ENCODE measurements around the gene GGT6. TPM values are rescaled to one million over a fixed set of nuclear protein-coding genes. Genes with fewer than 3 reads are reported as not detected.

GGT6 gene
- total RNA-seq, 1 experiment from 2014 or later, result not detected

DNA sequence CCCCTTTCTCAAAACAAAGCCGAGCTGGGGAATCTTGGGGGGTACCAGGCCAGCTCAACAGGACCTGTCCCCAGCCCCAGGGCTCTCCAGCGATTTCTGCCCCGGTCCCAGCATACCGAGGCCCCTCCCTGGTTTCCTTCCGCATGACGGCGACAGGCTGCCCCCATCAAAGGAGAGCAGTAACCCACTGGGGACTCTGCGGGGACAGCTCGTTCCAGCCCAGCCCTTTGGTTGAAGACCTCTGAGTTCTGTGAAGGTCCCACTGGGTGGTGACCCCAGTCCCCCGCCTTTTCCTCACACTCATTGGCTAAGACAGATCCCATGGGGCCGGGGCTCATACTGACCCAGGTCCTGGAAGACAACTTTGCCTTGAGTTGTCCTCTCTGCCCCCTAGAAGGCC lies 28.0 kb upstream of the GGT6 start:
- Histone ChIP-seq H4K20me1 (ENCODE audit: insufficient read depth, low read depth, low read length) (no peaks in the 10 kb centered on the region), H3K9me3 (ENCODE audit: low read length) (no peaks in the 10 kb centered on the region), H3K4me2 (ENCODE audit: low read depth, low read length, poor library complexity, severe bottlenecking) (no peak overlapping the region), H3K27ac (ENCODE audit: low read length) (no peak overlapping the region), H3K9ac (ENCODE audit: low read length) (no peak overlapping the region), H3K27me3 (ENCODE audit: low read length) (no peaks in the 10 kb centered on the region), H2AFZ (ENCODE audit: low read length) (no peak overlapping the region), H3K9me2 (replicated peaks; ENCODE audit: insufficient read depth, low read length) (no peaks in the 10 kb centered on the region), H3K36me3 (ENCODE audit: insufficient read depth, low read length) (no peaks in the 10 kb centered on the region), H3K79me2 (ENCODE audit: low read length) (no peaks in the 10 kb centered on the region), H3K4me1 (ENCODE audit: low read length) (no peaks in the 10 kb centered on the region; the same call in 1 of the 2 replicates), H3K4me3 (ENCODE audit: low read length) (no peak overlapping the region)
- no peak for DNase-seq

DNA sequence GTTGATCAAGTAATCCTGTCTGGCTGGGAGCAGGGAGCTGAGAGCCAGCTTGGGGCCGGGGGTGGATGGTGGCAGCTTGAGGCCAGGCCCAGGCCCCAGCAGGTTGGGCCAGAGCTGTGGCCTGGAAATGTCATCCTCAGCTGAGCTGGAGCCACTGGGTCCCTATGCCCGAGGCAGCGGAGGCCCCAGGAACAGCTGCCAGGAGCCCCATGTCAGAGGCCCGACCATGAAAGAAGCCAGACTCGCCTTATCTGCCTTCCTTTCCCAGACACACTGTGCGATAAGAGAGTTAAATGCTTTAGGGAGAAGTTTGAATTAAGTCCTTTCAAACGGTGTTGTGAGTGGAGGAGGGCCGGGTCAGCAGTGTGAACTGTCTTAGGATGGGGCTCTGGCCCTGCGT lies 27.4 kb upstream of the GGT6 start:
- H3K4me1 ChIP-seq (ENCODE audit: low read length), result no peaks in the 10 kb centered on the region; the same call in 1 of the 2 replicates
- H3K9me3 ChIP-seq (ENCODE audit: low read length), result no peaks in the 10 kb centered on the region
- H3K4me3 ChIP-seq (ENCODE audit: low read length), result no peak overlapping the region
- H3K79me2 ChIP-seq (ENCODE audit: low read length), result no peaks in the 10 kb centered on the region
- H3K9me2 ChIP-seq (replicated peaks; ENCODE audit: insufficient read depth, low read length), result no peaks in the 10 kb centered on the region
- no peaks in the 10 kb centered on the region for H3K27me3 ChIP-seq (ENCODE audit: low read length)
- no peaks in the 10 kb centered on the region for H3K36me3 ChIP-seq (ENCODE audit: insufficient read depth, low read length)
- no peak overlapping the region for H3K9ac ChIP-seq (ENCODE audit: low read length)
- H2AFZ ChIP-seq (ENCODE audit: low read length), result no peak overlapping the region
- no peaks in the 10 kb centered on the region for H4K20me1 ChIP-seq (ENCODE audit: insufficient read depth, low read depth, low read length)
- H3K4me2 ChIP-seq (ENCODE audit: low read depth, low read length, poor library complexity, severe bottlenecking), result no peak overlapping the region
- DNase-seq, result no peak
- H3K27ac ChIP-seq (ENCODE audit: low read length), result no peak overlapping the region

- Histone ChIP-seq H3K79me2 (ENCODE audit: low read length) (no peaks in the 10 kb centered on the region), H3K4me2 (ENCODE audit: low read depth, low read length, poor library complexity, severe bottlenecking) (no peak overlapping the region), H3K27ac (ENCODE audit: low read length) (no peak overlapping the region), H3K4me1 (ENCODE audit: low read length) (no peaks in the 10 kb centered on the region; the same call in 1 of the 2 replicates), H3K9me2 (replicated peaks; ENCODE audit: insufficient read depth, low read length) (no peaks in the 10 kb centered on the region), H3K4me3 (ENCODE audit: low read length) (no peak overlapping the region), H3K9me3 (ENCODE audit: low read length) (no peaks in the 10 kb centered on the region), H3K9ac (ENCODE audit: low read length) (no peak overlapping the region), H4K20me1 (ENCODE audit: insufficient read depth, low read depth, low read length) (no peaks in the 10 kb centered on the region), H2AFZ (ENCODE audit: low read length) (no peak overlapping the region), H3K36me3 (ENCODE audit: insufficient read depth, low read length) (no peaks in the 10 kb centered on the region), H3K27me3 (ENCODE audit: low read length) (no peaks in the 10 kb centered on the region)
- DNase-seq, result no peak
Measured at GRCh38 chr17:4587195-4587594, 26.8 kb upstream of the GGT6 start.

DNA sequence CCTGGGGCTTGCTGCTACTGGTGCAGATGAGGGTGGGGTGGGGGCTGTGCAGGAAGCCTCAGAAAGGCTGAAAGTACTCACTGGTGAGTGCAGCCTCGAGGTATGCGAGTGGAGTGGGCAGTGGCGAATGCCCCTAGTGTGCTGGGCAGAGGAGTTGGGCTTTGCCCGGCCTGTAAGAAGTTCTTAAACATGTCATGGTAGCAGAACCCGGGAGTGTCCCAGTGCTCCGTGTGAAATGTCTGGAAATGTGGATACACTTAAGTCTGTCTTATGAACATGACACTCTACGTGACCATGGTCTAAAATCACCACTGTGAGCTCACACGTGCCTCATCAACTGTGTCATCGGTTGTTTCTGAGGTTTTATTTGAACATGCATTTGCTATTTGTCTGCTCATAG lies 25.7 kb upstream of the GGT6 start:
- Histone ChIP-seq H3K79me2 (ENCODE audit: low read length) (no peaks in the 10 kb centered on the region), H3K27ac (ENCODE audit: low read length) (no peak overlapping the region), H3K36me3 (ENCODE audit: insufficient read depth, low read length) (no peaks in the 10 kb centered on the region), H3K9me2 (replicated peaks; ENCODE audit: insufficient read depth, low read length) (no peaks in the 10 kb centered on the region), H2AFZ (ENCODE audit: low read length) (no peak overlapping the region), H3K9ac (ENCODE audit: low read length) (no peak overlapping the region), H3K4me2 (ENCODE audit: low read depth, low read length, poor library complexity, severe bottlenecking) (no peak overlapping the region), H3K4me3 (ENCODE audit: low read length) (no peak overlapping the region), H4K20me1 (ENCODE audit: insufficient read depth, low read depth, low read length) (no peaks in the 10 kb centered on the region), H3K27me3 (ENCODE audit: low read length) (no peaks in the 10 kb centered on the region), H3K9me3 (ENCODE audit: low read length) (no peaks in the 10 kb centered on the region), H3K4me1 (ENCODE audit: low read length) (no peaks in the 10 kb centered on the region)
- DNase-seq, result no peak

DNA sequence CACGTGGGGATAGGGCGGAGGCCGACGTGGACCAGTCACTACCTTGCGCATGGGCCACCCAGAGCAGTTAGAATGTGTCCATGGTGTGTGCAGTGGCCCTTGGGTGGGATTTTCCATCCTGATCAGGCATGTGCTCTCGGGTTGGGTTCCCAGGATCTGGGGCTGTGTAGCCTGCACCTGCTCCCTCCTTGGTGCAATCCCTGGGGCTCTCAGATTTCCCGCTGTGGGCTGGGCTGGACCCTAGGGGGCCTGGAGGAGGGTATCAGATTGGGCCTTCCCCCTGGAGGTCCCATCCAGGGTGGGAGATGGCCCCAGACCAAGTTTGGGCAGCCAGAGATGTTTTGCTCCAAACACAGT lies 25.2 kb upstream of the GGT6 start:
- no peaks in the 10 kb centered on the region for H3K9me2 ChIP-seq (replicated peaks; ENCODE audit: insufficient read depth, low read length)
- DNase-seq, result no peak
- H3K9me3 ChIP-seq (ENCODE audit: low read length), result no peaks in the 10 kb centered on the region
- H3K27me3 ChIP-seq (ENCODE audit: low read length), result no peaks in the 10 kb centered on the region
- no peak overlapping the region for H3K4me3 ChIP-seq (ENCODE audit: low read length)
- H3K27ac ChIP-seq (ENCODE audit: low read length), result no peak overlapping the region
- H3K36me3 ChIP-seq (ENCODE audit: insufficient read depth, low read length), result no peaks in the 10 kb centered on the region
- H3K9ac ChIP-seq (ENCODE audit: low read length), result no peak overlapping the region
- no peak overlapping the region for H3K4me2 ChIP-seq (ENCODE audit: low read depth, low read length, poor library complexity, severe bottlenecking)
- no peaks in the 10 kb centered on the region for H3K4me1 ChIP-seq (ENCODE audit: low read length)
- H4K20me1 ChIP-seq (ENCODE audit: insufficient read depth, low read depth, low read length), result no peaks in the 10 kb centered on the region
- no peaks in the 10 kb centered on the region for H3K79me2 ChIP-seq (ENCODE audit: low read length)
- H2AFZ ChIP-seq (ENCODE audit: low read length), result no peak overlapping the region

DNA sequence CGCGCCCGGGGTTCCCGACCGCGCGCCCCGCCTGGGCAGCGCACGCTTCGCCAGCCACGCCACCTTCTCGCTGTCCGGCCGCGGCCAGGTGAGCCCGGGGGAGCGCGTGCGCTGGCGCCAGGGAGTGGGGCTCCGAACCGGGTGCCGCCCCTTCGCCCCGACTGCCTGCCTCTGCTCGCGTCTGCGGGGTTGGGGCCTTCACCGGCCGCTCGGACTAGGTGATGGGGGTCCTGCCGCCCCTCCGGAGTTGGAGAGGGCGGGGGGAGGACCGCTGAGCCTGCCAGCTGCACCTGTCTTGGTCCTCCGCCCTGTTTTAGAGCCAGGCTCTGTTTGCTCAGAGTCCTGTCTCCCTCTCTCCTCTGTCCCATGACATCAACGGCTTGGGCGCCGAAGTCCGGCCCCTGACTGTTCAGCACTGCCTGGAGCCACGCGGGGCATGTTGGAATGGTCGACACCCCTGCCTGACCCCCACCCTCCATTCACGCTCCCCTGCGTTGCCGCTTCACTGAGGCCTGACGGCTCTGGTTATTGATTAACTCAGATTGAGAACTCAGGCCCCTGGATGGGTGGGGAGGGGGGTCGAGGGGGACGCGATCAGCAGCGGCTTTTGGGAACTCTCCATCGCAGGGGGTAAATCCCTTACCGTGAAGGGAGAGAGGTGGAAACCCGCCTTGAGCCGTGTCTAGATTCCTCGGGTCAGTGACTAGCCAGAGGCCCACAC lies 24.7 kb upstream of the GGT6 start:
- Histone ChIP-seq H3K4me1 (ENCODE audit: low read length) (no peaks in the 10 kb centered on the region), H4K20me1 (ENCODE audit: insufficient read depth, low read depth, low read length) (no peaks in the 10 kb centered on the region), H3K27ac (ENCODE audit: low read length) (no peak overlapping the region), H3K9me3 (ENCODE audit: low read length) (no peaks in the 10 kb centered on the region), H3K27me3 (ENCODE audit: low read length) (no peaks in the 10 kb centered on the region), H3K9ac (ENCODE audit: low read length) (no peak overlapping the region), H3K4me3 (ENCODE audit: low read length) (no peak overlapping the region), H2AFZ (ENCODE audit: low read length) (no peak overlapping the region), H3K79me2 (ENCODE audit: low read length) (no peaks in the 10 kb centered on the region), H3K36me3 (ENCODE audit: insufficient read depth, low read length) (no peaks in the 10 kb centered on the region), H3K4me2 (ENCODE audit: low read depth, low read length, poor library complexity, severe bottlenecking) (no peak overlapping the region), H3K9me2 (replicated peaks; ENCODE audit: insufficient read depth, low read length) (no peaks in the 10 kb centered on the region)
- no peak for DNase-seq

- Histone ChIP-seq H3K36me3 (ENCODE audit: insufficient read depth, low read length) (no peaks in the 10 kb centered on the region), H3K79me2 (ENCODE audit: low read length) (no peaks in the 10 kb centered on the region), H3K9me2 (replicated peaks; ENCODE audit: insufficient read depth, low read length) (no peaks in the 10 kb centered on the region), H3K4me3 (ENCODE audit: low read length) (no peak within 1 kb of the TSS), H4K20me1 (ENCODE audit: insufficient read depth, low read depth, low read length) (no peaks in the 10 kb centered on the region), H3K27ac (ENCODE audit: low read length) (no peak within 1 kb of the TSS), H3K27me3 (ENCODE audit: low read length) (no peaks in the 10 kb centered on the region), H3K9ac (ENCODE audit: low read length) (no peak within 1 kb of the TSS), H3K9me3 (ENCODE audit: low read length) (no peaks in the 10 kb centered on the region), H2AFZ (ENCODE audit: low read length) (no peak within 1 kb of the TSS), H3K4me2 (ENCODE audit: low read depth, low read length, poor library complexity, severe bottlenecking) (no peak within 1 kb of the TSS), H3K4me1 (ENCODE audit: low read length) (no peaks in the 10 kb centered on the region)
- DNase-seq, result no peak
Measured at GRCh38 chr17:4584101-4584916, 23.9 kb upstream of the GGT6 start, which contains the start of gene SMTNL2. Gene SMTNL2 (plus strand): TSS chr17:4584529. CDS start chr17:4584606, 77 bp downstream.

- Histone ChIP-seq H3K4me3 (ENCODE audit: low read length) (no peak overlapping the region), H3K9ac (ENCODE audit: low read length) (no peak overlapping the region), H3K9me3 (ENCODE audit: low read length) (no peaks in the 10 kb centered on the region), H3K27me3 (ENCODE audit: low read length) (no peaks in the 10 kb centered on the region), H3K36me3 (ENCODE audit: insufficient read depth, low read length) (no peaks in the 10 kb centered on the region), H3K9me2 (replicated peaks; ENCODE audit: insufficient read depth, low read length) (no peaks in the 10 kb centered on the region), H2AFZ (ENCODE audit: low read length) (no peak overlapping the region), H3K4me2 (ENCODE audit: low read depth, low read length, poor library complexity, severe bottlenecking) (no peak overlapping the region), H3K27ac (ENCODE audit: low read length) (no peak overlapping the region), H3K4me1 (ENCODE audit: low read length) (no peaks in the 10 kb centered on the region), H4K20me1 (ENCODE audit: insufficient read depth, low read depth, low read length) (no peaks in the 10 kb centered on the region), H3K79me2 (ENCODE audit: low read length) (no peaks in the 10 kb centered on the region)
- no peak for DNase-seq
Measured at GRCh38 chr17:4583782-4584100, 23.4 kb upstream of the GGT6 start.

Data from Karpas-422 (cell line).